Activated naive CD8-positive, alpha-beta T cell treated with anti-CD3 and anti-CD28 coated beads, Interleukin-2, amount 10 ng/mL, durations not matched to agents 7 days and 5 days (primary cell): ENCODE measurements around the gene CAPS2. TPM values are rescaled to one million over a fixed set of nuclear protein-coding genes. Genes with fewer than 3 reads are reported as not detected.
"Not testable (repeated sequence)": the region's sequence is repeated elsewhere in the genome, so short reads cannot be mapped to it uniquely, and the experiment has no call there.

Experiments
- ATAC-seq: fragments of 150-1000 bp; cut with Tn5 transposase; one replicate; pipeline ENCODE4 v1.10.0; 2021; ENCODE audit warnings: low read depth, moderate library complexity
- POLR2A ChIA-PET: fragments of 350-600 bp; sonication (Branson Sonifier 250); formaldehyde crosslinking; loops from one replicate; lab custom pipeline; 2021; ENCODE audit warnings: antibody characterized with exemption; lab: Charles Lee
- DNase-seq: peaks from one replicate; pipeline ENCODE4 v3.0.0; 2021
- H3K27ac Mint-ChIP-seq: one replicate; pipeline ENCODE4 v1.8.0; 2022; ENCODE audit warnings: mild to moderate bottlenecking, mixed read lengths
- H3K27me3 Mint-ChIP-seq: one replicate; pipeline ENCODE4 v1.8.0; 2022; ENCODE audit warnings: mild to moderate bottlenecking, moderate library complexity, mixed read lengths
- H3K36me3 Mint-ChIP-seq: one replicate; pipeline ENCODE4 v1.8.0; 2021; ENCODE audit warnings: mild to moderate bottlenecking, mixed read lengths
- H3K4me1 Mint-ChIP-seq: one replicate; pipeline ENCODE4 v1.8.0; 2021; ENCODE audit warnings: mixed read lengths
- H3K4me3 Mint-ChIP-seq: one replicate; pipeline ENCODE4 v1.8.0; 2022; ENCODE audit warnings: mild to moderate bottlenecking, moderate library complexity, mixed read lengths
- H3K9me3 Mint-ChIP-seq: one replicate; pipeline ENCODE4 v1.8.0; 2021; ENCODE audit warnings: mixed read lengths
- total RNA-seq, 2 experiments: library from RNA; stranded (reverse); gene quantifications; one replicate each; pipeline ENCODE4 v1.2.3, GENCODE V29; 2021

Gene CAPS2
- total RNA-seq = 1 to 10 TPM; 9.4 to 9.9 TPM

DNA sequence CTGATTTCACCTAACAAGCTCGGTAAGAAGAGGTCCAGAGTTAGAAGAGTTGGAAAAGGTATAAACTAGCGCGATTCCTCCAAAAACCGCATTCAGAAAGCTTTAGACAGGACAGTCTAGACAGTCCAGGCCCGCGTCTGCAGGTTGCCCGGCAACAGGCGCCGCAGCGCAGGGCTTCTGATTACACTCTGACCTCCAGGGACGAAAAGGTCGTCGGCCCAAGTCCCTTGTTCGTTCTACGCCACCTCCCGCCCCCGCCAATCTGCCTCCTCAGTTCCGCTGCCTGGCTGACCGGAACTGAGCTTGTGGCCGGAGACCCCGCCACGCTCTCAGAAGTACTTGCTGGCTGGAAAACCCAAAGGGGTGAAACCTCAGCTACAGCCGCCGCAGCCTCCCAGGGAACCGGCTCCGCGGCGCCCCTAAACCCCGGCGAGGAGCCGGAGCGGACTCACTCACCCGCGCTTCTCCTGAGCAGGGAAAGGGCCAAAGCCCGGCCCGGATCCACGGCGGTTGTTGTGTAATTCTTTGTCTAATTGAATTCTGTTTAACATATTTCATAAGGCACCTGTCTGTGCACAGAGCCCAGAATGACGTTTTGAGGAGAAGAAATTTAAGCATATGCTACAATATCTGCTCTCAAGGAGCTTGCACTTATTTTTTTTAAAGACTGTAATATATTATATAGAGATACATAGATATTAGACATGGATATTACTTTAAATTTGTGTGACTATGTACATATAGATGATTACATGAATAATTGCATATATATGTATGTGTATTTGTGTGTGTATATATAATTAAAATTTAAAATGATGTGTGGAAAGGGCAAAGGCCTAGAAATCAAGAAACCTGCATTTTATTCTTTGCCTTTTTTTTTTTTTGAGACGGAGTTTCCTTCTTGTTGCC, at the start of gene CAPS2:
Gene CAPS2 (minus strand): TSS at position 407 of the 909 bp plus-strand sequence. CDS start 3,826 bp downstream, outside the sequence.
- ATAC-seq (peak; percentile 84), DNase-seq (peak; percentile 79)
- POLR2A ChIA-PET = interaction anchor here (0.6 to 0.9 kb wide), 3 partner anchors 8 to 180 kb away, joined by 3 to 7 read pairs (median 4); no protein-coding TSS in a partner anchor
- Mint-ChIP-seq H3K4me3 (peak within 1 kb of the TSS; percentile 87), H3K36me3 (no peaks in the 10 kb centered on the region), H3K9me3 (no peaks in the 10 kb centered on the region), H3K27ac (peak within 1 kb of the TSS; percentile 52), H3K4me1 (peaks cover 15% of the 10 kb centered on the region), H3K27me3 (peaks cover 35% of the 10 kb centered on the region)

DNA sequence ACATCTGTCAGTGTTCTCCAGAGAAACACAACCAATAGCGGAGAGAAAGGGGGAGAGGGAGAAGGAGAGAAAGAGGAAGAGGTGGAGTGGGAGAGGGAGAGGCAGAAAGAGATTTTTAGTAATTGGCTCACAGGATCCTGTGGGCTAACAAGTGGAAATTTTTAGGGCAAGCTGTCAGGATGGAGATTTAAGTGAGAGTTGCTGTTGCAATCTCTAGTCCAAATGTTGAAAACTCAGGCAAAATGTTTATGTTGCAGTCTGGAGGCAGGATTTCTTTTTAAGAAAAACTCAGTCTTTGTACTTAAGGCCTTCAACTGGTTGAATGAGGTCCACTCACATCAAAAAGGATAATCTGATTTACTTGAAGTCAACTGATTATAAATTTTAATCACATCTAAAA, 48.2 kb upstream of the CAPS2 start:
- no peak overlapping the region for H3K27ac Mint-ChIP-seq
- no peak for DNase-seq
- POLR2A ChIA-PET = no interaction called here
- ATAC-seq = no peak
- no peaks in the 10 kb centered on the region for H3K27me3 Mint-ChIP-seq
- H3K9me3 Mint-ChIP-seq = peaks cover 2% of the 10 kb centered on the region
- no peak overlapping the region for H3K4me3 Mint-ChIP-seq
- peaks cover 3% of the 10 kb centered on the region for H3K36me3 Mint-ChIP-seq
- H3K4me1 Mint-ChIP-seq = peaks cover 2% of the 10 kb centered on the region

DNA sequence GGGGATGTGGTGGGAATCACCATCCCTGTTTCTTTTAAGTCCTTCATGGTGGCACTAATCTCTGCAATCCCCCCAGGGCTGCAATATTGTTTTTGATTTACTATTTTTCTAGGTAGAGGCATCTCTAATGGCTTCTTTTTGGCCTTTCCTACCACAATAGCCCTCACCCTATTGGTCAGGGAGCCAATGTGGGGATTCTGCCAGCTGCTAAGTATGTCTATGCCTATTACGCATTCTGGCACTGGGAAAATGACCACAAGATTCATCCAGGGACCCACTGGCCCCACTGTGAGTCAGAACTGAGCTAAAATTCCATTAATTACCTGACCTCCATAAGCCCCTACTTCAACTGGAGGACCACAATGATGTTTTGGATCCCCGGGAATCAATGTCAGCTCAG, 44.8 kb upstream of the CAPS2 start:
- DNase-seq (no peak), ATAC-seq (no peak)
- Mint-ChIP-seq H3K27ac (no peak overlapping the region), H3K27me3 (no peaks in the 10 kb centered on the region), H3K36me3 (peaks cover 3% of the 10 kb centered on the region), H3K4me1 (peaks cover 2% of the 10 kb centered on the region), H3K9me3 (no peaks in the 10 kb centered on the region), H3K4me3 (no peak overlapping the region)
- POLR2A ChIA-PET = no interaction called here

DNA sequence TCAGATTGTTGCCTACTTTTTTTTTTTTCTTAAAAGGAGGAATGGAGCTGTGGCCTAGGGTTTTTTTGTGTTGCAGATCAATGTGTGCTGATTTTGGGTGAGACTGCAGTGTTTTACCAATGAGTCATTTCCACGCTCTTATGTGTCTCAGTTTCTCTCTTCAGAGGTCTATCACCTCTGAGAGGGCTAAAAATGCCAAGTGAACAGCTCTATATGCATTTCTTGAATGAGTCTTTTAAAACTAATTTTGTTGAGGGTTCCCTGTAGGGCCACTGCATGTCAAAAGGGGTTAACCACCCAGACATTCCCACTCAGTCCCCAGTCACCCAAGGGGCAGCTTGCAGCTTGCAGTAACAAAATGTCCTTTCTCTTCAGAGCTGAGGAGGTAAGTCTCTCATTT, 36.5 kb upstream of the CAPS2 start:
- POLR2A ChIA-PET = no interaction called here
- no peak overlapping the region for H3K4me3 Mint-ChIP-seq
- no peak for ATAC-seq
- peaks cover 3% of the 10 kb centered on the region for H3K36me3 Mint-ChIP-seq
- no peak for DNase-seq
- no peaks in the 10 kb centered on the region for H3K27me3 Mint-ChIP-seq
- peaks cover 4% of the 10 kb centered on the region for H3K4me1 Mint-ChIP-seq
- H3K27ac Mint-ChIP-seq = no peak overlapping the region
- H3K9me3 Mint-ChIP-seq = peaks cover 3% of the 10 kb centered on the region

DNA sequence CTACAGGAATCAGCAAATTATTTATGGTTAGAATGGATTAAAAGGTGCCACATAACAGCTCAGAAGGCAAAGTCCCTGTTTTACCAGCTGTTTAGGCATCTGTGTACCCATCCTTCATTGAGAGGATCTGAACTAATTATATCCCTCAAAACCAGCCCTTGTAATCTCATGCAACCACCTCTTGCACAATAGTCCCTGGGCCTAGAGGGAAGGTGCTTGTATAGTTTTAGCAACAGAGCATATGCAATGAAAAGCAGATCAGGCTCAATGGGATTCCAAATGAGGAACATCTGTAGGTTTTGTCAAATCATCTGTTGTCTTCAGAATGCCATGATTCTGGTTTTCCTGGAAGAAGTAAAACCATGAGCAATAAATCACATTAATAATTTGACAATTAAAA, 34.8 kb upstream of the CAPS2 start:
- peaks cover 11% of the 10 kb centered on the region for H3K36me3 Mint-ChIP-seq
- H3K4me3 Mint-ChIP-seq = no peak overlapping the region
- peaks cover 5% of the 10 kb centered on the region for H3K9me3 Mint-ChIP-seq
- DNase-seq (no peak), ATAC-seq (no peak)
- H3K27ac Mint-ChIP-seq = no peak overlapping the region
- POLR2A ChIA-PET = no interaction called here
- no peaks in the 10 kb centered on the region for H3K27me3 Mint-ChIP-seq
- peaks cover 6% of the 10 kb centered on the region for H3K4me1 Mint-ChIP-seq

DNA sequence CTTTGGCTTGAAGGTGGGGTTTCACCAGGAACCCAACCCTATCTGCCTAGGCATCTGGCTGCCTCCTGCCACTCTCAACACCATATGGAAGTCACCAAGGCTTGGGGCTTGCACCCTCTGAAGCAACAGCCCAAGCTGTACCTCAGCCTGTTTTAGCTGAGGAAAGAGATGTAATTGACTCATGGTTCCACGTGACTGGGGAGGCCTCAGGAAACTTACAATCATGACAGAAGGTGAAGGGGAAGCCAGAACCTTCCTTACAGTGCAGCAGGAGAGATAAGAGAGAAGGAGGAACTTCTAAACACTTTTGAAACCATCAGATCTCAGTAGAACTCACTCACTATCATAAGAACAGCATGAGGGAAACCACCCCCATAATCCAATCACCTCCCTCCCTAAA, 31.3 kb upstream of the CAPS2 start:
- Mint-ChIP-seq H3K4me1 (peaks cover 2% of the 10 kb centered on the region), H3K27me3 (no peaks in the 10 kb centered on the region), H3K4me3 (no peak overlapping the region), H3K36me3 (peaks cover 11% of the 10 kb centered on the region), H3K27ac (no peak overlapping the region), H3K9me3 (peaks cover 6% of the 10 kb centered on the region)
- POLR2A ChIA-PET = no interaction called here
- no peak for ATAC-seq
- no peak for DNase-seq

DNA sequence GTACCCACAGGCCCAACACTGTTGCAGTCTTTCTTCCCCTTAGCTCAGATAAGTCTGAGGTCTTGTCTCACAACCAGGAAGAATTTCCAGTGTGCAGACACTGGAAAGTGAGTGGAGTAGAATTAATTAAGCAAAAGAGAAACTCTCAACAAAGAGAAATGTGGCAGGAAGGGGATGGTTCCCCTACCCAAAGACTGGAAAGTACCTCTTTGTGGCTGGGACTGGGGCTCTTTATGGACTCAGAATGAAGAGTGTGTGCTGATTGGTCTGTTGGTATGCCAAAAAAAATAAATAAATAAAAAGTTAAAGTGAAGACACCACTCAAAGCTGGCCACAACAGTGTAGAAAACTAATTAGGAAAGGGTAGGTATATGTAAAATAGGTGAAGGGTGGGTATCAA, 30.8 kb upstream of the CAPS2 start:
- ATAC-seq = no peak
- Mint-ChIP-seq H3K9me3 (peaks cover 6% of the 10 kb centered on the region), H3K4me3 (no peak overlapping the region), H3K4me1 (peaks cover 2% of the 10 kb centered on the region), H3K27me3 (no peaks in the 10 kb centered on the region), H3K27ac (no peak overlapping the region), H3K36me3 (peaks cover 11% of the 10 kb centered on the region)
- POLR2A ChIA-PET = no interaction called here
- DNase-seq = no peak

DNA sequence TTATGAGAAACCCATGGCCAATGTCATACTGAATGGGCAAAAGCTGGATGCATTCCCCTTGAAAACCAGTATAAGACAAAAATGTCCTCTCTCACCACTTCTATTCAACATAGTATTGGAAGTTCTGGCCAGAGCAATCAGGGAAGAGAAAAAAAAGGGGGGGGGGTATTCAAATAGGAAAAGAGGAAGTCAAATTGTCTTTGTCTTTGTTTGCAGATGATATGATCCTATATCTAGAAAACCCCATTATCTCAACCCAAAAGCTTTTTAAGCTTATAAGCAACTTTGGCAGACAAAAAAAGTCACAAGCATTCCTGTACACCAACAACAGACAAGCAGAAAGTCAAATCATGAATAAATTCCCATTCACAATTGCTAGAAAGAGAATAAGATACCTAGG, 23.9 kb upstream of the CAPS2 start:
- H3K36me3 Mint-ChIP-seq = peaks cover 18% of the 10 kb centered on the region
- H3K27me3 Mint-ChIP-seq = no peaks in the 10 kb centered on the region
- H3K9me3 Mint-ChIP-seq = peaks cover 18% of the 10 kb centered on the region
- peaks cover 8% of the 10 kb centered on the region for H3K4me1 Mint-ChIP-seq
- no peak for DNase-seq
- POLR2A ChIA-PET = no interaction called here
- ATAC-seq = no peak
- no peak overlapping the region for H3K4me3 Mint-ChIP-seq
- no peak overlapping the region for H3K27ac Mint-ChIP-seq

DNA sequence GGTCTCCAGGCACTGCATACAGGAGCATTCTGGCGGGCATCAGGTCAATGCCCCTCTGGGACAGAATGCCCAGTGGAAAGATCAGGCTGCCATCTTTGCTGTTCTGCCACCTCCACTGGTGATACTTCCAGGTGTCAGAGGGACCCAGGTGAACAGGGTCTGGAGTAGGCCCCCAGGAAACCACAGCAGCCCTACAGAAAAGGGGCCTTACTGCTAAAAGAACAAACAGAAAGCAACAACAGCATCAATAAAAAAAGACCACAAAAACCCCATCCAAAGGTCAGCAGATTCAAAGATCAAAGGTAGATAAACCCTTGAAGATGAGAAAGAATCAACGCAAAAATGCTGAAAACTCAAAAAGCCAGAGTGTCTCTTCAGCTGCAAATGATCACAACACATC, 20.3 kb upstream of the CAPS2 start:
- peaks cover 11% of the 10 kb centered on the region for H3K4me1 Mint-ChIP-seq
- H3K9me3 Mint-ChIP-seq = peaks cover 20% of the 10 kb centered on the region

DNA sequence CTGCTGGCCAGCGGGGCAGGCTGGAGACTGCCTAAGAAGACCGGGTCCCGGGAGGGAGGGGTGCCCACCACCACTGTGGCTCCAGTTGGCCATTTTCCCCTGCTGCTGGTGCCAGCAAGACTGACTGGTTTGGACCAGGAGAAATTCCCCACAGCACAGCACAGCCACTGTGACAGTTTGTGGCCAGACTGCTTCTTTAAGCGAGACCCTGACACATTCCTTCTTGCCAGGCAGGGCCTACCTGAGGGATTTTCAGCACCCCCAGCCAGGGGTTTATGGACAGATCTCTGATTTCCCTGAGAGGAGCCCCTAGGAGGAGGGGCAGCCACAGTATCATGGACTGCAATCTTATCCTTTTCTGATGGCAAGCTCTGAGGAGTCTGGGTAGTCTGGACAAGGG, 19.8 kb upstream of the CAPS2 start:
- peaks cover 18% of the 10 kb centered on the region for H3K36me3 Mint-ChIP-seq
- H3K4me3 Mint-ChIP-seq = no peak overlapping the region

More for the DNA sequence above, 20.3 kb upstream of the CAPS2 start:
- H3K27me3 Mint-ChIP-seq = no peaks in the 10 kb centered on the region
- ATAC-seq = no peak
- H3K36me3 Mint-ChIP-seq = peaks cover 21% of the 10 kb centered on the region
- no peak overlapping the region for H3K27ac Mint-ChIP-seq
- POLR2A ChIA-PET = no interaction called here
- H3K4me3 Mint-ChIP-seq = no peak overlapping the region
- DNase-seq = no peak

DNA sequence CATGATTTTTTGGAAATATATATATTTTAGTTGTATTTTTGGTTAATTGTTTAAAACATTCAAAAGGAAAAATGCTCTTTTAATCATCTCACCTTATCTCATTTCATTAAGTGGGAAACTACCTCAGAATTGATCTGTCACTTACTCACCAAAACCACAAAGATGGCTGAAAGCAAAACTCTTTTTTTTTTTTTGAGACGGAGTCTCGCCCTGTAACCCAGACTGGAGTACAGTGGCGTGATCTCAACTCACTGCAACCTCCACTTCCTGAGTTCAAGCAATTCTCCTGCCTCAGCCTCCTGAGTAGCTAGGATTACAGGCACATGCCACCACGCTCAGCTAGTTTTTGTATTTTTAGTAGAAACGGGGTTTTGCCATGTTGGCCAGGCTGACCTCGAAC, 16.1 kb upstream of the CAPS2 start:
- H3K27ac Mint-ChIP-seq, H3K36me3 Mint-ChIP-seq, H3K27me3 Mint-ChIP-seq, DNase-seq, H3K4me3 Mint-ChIP-seq, H3K4me1 Mint-ChIP-seq, H3K9me3 Mint-ChIP-seq, ATAC-seq, POLR2A ChIA-PET: not testable (repeated sequence)

More for the DNA sequence above, 19.8 kb upstream of the CAPS2 start:
- ATAC-seq = no peak
- no peak for DNase-seq
- POLR2A ChIA-PET = no interaction called here
- Mint-ChIP-seq H3K27ac (no peak overlapping the region), H3K27me3 (no peaks in the 10 kb centered on the region), H3K4me1 (peaks cover 11% of the 10 kb centered on the region), H3K9me3 (peaks cover 17% of the 10 kb centered on the region)

DNA sequence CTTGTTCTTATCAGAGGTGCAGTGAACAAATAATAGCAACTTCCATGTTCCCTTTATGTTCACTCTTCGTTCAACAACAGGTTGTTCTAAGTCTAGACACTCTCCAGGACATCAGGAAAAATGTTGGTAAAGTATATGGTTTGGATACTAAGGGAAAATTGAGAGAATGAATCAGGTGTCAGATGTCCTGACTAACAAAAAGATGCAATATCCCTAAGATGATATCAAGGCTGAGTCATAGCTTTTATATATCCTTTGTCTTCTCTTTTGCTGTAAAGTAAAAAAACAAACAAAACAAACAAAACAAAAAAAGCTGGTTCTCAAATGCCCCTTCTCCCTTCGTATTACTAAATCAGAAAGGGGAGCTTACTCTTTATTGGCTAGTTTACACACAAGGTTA, 15.4 kb upstream of the CAPS2 start:
- Mint-ChIP-seq H3K4me1 (peaks cover 6% of the 10 kb centered on the region), H3K4me3 (no peak overlapping the region), H3K9me3 (peaks cover 1% of the 10 kb centered on the region), H3K27me3 (no peaks in the 10 kb centered on the region), H3K27ac (no peak overlapping the region), H3K36me3 (peaks cover 3% of the 10 kb centered on the region)
- ATAC-seq (no peak), DNase-seq (no peak)
- POLR2A ChIA-PET = no interaction called here

DNA sequence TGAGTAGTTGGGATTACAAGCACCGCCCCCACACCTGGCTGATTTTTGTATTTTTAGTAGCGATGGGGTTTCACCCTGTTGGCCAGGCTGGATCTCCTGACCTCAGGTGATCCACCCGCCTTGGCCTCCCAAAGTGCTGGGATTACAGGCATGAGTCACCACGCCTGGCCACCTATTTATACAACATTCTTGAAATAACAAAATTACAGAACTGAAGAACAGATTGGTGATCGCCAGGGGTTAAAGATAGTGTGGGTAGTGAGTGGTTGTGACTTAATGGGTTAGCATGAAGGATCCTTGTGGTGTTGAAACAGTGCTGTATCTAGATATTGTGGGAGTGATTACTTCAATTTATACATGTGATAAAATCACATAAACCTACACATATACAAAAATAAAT, 11.7 kb upstream of the CAPS2 start:
- no peak overlapping the region for H3K4me3 Mint-ChIP-seq
- DNase-seq = no peak
- H3K4me1 Mint-ChIP-seq = peaks cover 13% of the 10 kb centered on the region
- H3K36me3 Mint-ChIP-seq = peaks cover 2% of the 10 kb centered on the region
- no peak for ATAC-seq
- peaks cover under 1% of the 10 kb centered on the region for H3K9me3 Mint-ChIP-seq
- POLR2A ChIA-PET = no interaction called here
- peaks cover 6% of the 10 kb centered on the region for H3K27me3 Mint-ChIP-seq
- H3K27ac Mint-ChIP-seq = no peak overlapping the region

DNA sequence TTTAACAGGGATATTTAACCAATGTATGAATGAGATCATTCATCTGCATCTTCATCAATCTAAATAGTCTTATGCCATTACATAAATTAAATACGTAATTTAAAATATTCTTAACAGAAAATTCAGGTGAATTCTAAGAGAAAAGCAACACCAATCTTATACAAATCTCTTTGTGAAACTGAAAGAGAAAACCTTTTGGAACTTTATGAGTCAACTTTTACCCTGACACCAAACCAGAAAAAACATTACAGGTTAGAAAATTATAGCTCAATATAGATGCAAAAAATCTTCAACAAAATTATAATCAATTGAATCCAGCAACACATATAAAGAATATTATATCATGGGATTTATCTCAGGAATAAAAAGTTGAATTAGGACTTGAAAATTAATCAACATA, 7.8 kb upstream of the CAPS2 start:
- DNase-seq (no peak), ATAC-seq (no peak)
- Mint-ChIP-seq H3K4me3 (no peak overlapping the region), H3K9me3 (no peaks in the 10 kb centered on the region), H3K36me3 (no peaks in the 10 kb centered on the region), H3K4me1 (peaks cover 19% of the 10 kb centered on the region), H3K27me3 (peaks cover 23% of the 10 kb centered on the region), H3K27ac (no peak overlapping the region)
- POLR2A ChIA-PET = interaction anchor here (0.6 kb wide), 1 partner anchor 8 kb away, joined by 3 read pairs; the partner anchor contains the start of gene CAPS2
